HepG2 (cell line): Measurements from ENCODE around the gene NXPH4. TPM values are rescaled to one million over a fixed set of nuclear protein-coding genes. Genes with fewer than 3 reads are reported as not detected.

Experiments
- ATAC-seq: fragments of 200-7000 bp; cut with Tn5 transposase; 3 replicates; pipeline ENCODE4 v1.9.1; 2020; ENCODE audit warnings: mild to moderate bottlenecking, moderate library complexity
- BruUV-seq: library from RNA; stranded (reverse); fragments of 400-500 nt; replicated peaks from 2 replicates; lab custom pipeline; 2021; lab: Mats Ljungman, UMichigan
- CTCF ChIA-PET: fragments of 300-600 bp; formaldehyde crosslinking; extraction: SDS; loops from one replicate; lab custom pipeline; 2021; ENCODE audit warnings: low total read pairs, inconsistent platforms, low intra/inter-chr PET ratio; lab: Yijun Ruan, JAX
- POLR2A ChIA-PET: fragments of 350-600 bp; sonication (Branson Sonifier 250); formaldehyde crosslinking; loops from one replicate; lab custom pipeline; 2020; ENCODE audit warnings: antibody characterized with exemption, inconsistent platforms; lab: Yijun Ruan, JAX
- DNase-seq: peaks from one replicate; pipeline ENCODE4 v3.0.0-alpha.2; 2015; ENCODE audit warnings: low spot score
- FAIRE-seq: peaks from 3 replicates; lab custom pipeline; 2011; peaks lifted over from hg19 to GRCh38; lab: Jason Lieb, UNC
- H2AFZ ChIP-seq: one replicate; pipeline ENCODE4 v1.6.1; 2011; ENCODE audit warnings: low read length, inconsistent platforms
- H3K27ac ChIP-seq: fragments of 300-600 bp; 3 replicates; pipeline ENCODE4 v1.8.0; 2011; ENCODE audit warnings: mixed run types, mild to moderate bottlenecking, mixed read lengths, low read length, inconsistent platforms; ENCODE audit not compliant: insufficient read depth; ENCODE audit errors: extremely low read length
- H3K27me3 ChIP-seq, 2 experiments: fragments of 200-600 bp in 1 of 2; 2 replicates in 1 of 2; 3 replicates in 1 of 2; pipeline versions ENCODE4 v1.6.0 to v1.8.0; 2011; ENCODE audit warnings: low read length in 2 of 2, mild to moderate bottlenecking in 2 of 2, moderate library complexity in 2 of 2, inconsistent platforms in 1 of 2; ENCODE audit not compliant: insufficient read depth in 2 of 2, control insufficient read depth in 1 of 2
- H3K36me3 ChIP-seq, 2 experiments: fragments of 200-600 bp in 1 of 2; replicated peaks in 1 of 2; 2 replicates in 1 of 2; 3 replicates in 1 of 2; pipeline versions ENCODE4 v1.5.1 to v1.8.0; 2011; ENCODE audit warnings: low read length in 2 of 2, inconsistent platforms in 1 of 2; ENCODE audit not compliant: insufficient read depth in 2 of 2, control insufficient read depth in 1 of 2
- H3K4me1 ChIP-seq: 2 replicates; pipeline ENCODE4 v1.5.1; 2012; ENCODE audit warnings: low read length, inconsistent platforms; ENCODE audit not compliant: insufficient read depth
- H3K4me2 ChIP-seq: 2 replicates; pipeline ENCODE4 v1.6.0; 2011; ENCODE audit warnings: low read depth, low read length, inconsistent platforms
- H3K4me3 ChIP-seq, 3 experiments: fragments of 200-600 bp in 1 of 3; sonication (generic), shearing (Covaris generic) in 1 of 3; replicated peaks in 1 of 3; 2 replicates each; pipeline ENCODE4 v1.5.1; 2011 to 2016; ENCODE audit warnings: low read length in 3 of 3, inconsistent platforms in 2 of 3, low read depth in 2 of 3, mild to moderate bottlenecking in 2 of 3, control low read depth in 1 of 3, mixed read lengths in 1 of 3; ENCODE audit not compliant: insufficient read depth in 1 of 3
- H3K79me2 ChIP-seq: one replicate; pipeline ENCODE4 v1.6.1; 2011; ENCODE audit warnings: low read length, inconsistent platforms; ENCODE audit not compliant: insufficient read depth
- H3K9ac ChIP-seq: 2 replicates; pipeline ENCODE4 v1.6.0; 2011; ENCODE audit warnings: mild to moderate bottlenecking, low read depth, low read length, inconsistent platforms; ENCODE audit not compliant: insufficient read depth
- H3K9me3 ChIP-seq: 2 replicates; pipeline ENCODE4 v1.5.1; 2012; ENCODE audit warnings: mild to moderate bottlenecking, low read length
- H4K20me1 ChIP-seq: 2 replicates; pipeline ENCODE4 v1.6.0; 2011; ENCODE audit warnings: inconsistent platforms, mild to moderate bottlenecking, low read length, moderate library complexity; ENCODE audit not compliant: insufficient read depth
- KLF12 ChIP-seq: sonication (generic); formaldehyde crosslinking; IDR thresholded peaks from 2 replicates; pipeline ENCODE4 v1.4.0; 2020; ENCODE audit warnings: missing genetic modification reagents, borderline replicate concordance
- NR3C1 ChIP-seq: sonication (generic); formaldehyde crosslinking; IDR thresholded peaks from 2 replicates; pipeline ENCODE4 v1.4.0; 2020; ENCODE audit warnings: missing genetic modification reagents
- RAD51 ChIP-seq: fragments of 450-650 bp; IDR thresholded peaks from 2 replicates; pipeline ENCODE4 v1.6.1; 2016; ENCODE audit warnings: borderline replicate concordance
- RORA ChIP-seq: sonication (generic); formaldehyde crosslinking; IDR thresholded peaks from 2 replicates; pipeline ENCODE4 v1.5.0; 2020; ENCODE audit warnings: mild to moderate bottlenecking, missing genetic modification reagents, moderate library complexity
- SMAD1 ChIP-seq: sonication (generic); formaldehyde crosslinking; IDR thresholded peaks from 2 replicates; pipeline ENCODE4 v1.4.0; 2020; ENCODE audit warnings: missing genetic modification reagents, low read depth, mild to moderate bottlenecking, borderline replicate concordance
- ZNF296 ChIP-seq: sonication (generic); formaldehyde crosslinking; conservative IDR thresholded peaks from 2 replicates; pipeline ENCODE4 v1.5.0; 2020; ENCODE audit warnings: mild to moderate bottlenecking, missing genetic modification reagents
- ZNF432 ChIP-seq: sonication (generic); formaldehyde crosslinking; IDR thresholded peaks from 2 replicates; pipeline ENCODE4 v1.5.0; 2020; ENCODE audit warnings: missing genetic modification reagents, mild to moderate bottlenecking, borderline replicate concordance
- ZNF563 ChIP-seq: sonication (generic); formaldehyde crosslinking; IDR thresholded peaks from 2 replicates; pipeline ENCODE4 v1.8.0; 2022; ENCODE audit warnings: mild to moderate bottlenecking, moderate library complexity, missing genetic modification reagents
- ZNF576 ChIP-seq: sonication (generic); formaldehyde crosslinking; IDR thresholded peaks from 2 replicates; pipeline ENCODE4 v1.4.0; 2020; ENCODE audit warnings: mild to moderate bottlenecking, missing genetic modification reagents
- ZNF746 ChIP-seq: sonication (generic); formaldehyde crosslinking; IDR thresholded peaks from 2 replicates; pipeline ENCODE4 v1.8.0; 2022; ENCODE audit warnings: mild to moderate bottlenecking, missing genetic modification reagents
- ZNF792 ChIP-seq: IDR thresholded peaks from 2 replicates; pipeline ENCODE4 v1.6.1; 2016
- WGBS: methylation state at CpG from one replicate; pipeline ENCODE4 v1.1.6; 2017; ENCODE audit warnings: low lambda C conversion rate; 5-methylcytosine and 5-hydroxymethylcytosine counted together
- in situ Hi-C: cut with HindIII; loops from 2 replicates; pipeline ENCODE4 v1.10.0; 2017; ENCODE audit warnings: low pct_unique_long_range_greater_than_20kb; ENCODE audit not compliant: extremely low pct_ligation_motif_present
- intact Hi-C: fragments of 100-400 bp; cut with micrococcal nuclease; formaldehyde crosslinking; loops from one replicate; pipeline ENCODE4 v1.10.0; 2022; ENCODE audit not compliant: unreplicated experiment
- polyA plus RNA-seq, 8 experiments: library from polyadenylated mRNA; depleted of rRNA in 3 of 8; stranded (reverse) in 7 of 8; unstranded in 1 of 8; fragments of >200 nt; fragmentation: Illumina TruSeq in 4 of 8; extraction: Trizol in 4 of 8; gene quantifications; 2 replicates each; pipeline versions ENCODE4 v1.2.1 to v1.2.3, GENCODE V29; 2011 to 2016; ENCODE audit warnings: low read depth in 4 of 8, missing spikeins in 1 of 8, mixed read lengths in 1 of 8; ENCODE audit not compliant: insufficient read depth in 1 of 8
- total RNA-seq, 5 experiments: library from RNA; depleted of rRNA; stranded (reverse); fragments of >200 nt; fragmentation: Illumina TruSeq; extraction: Trizol; gene quantifications; 2 replicates each; pipeline ENCODE4 v1.2.3, GENCODE V29; 2016; ENCODE audit warnings: low read depth in 1 of 5
- TF ChIP-seq, protein P1 (sequence below): sonication (generic); formaldehyde crosslinking; conservative IDR thresholded peaks from 2 replicates; pipeline ENCODE4 v1.8.0; 2022; ENCODE audit warnings: low read depth, missing genetic modification reagents

NXPH4 gene
- total and polyA plus RNA-seq, 2 of the 13 experiments (the other 11 are each of a cell fraction or from before 2014, with no cell fraction given) = 0.13 TPM; not detected in 1

- 96% methylated on average over 5 of the region's 8 CpGs for WGBS
- intact Hi-C loops = no loop called here
- POLR2A ChIA-PET = interaction anchor here (1.2 to 2.9 kb wide), 2 partner anchors 42 to 61 kb away, joined by 5 to 8 read pairs; partner anchors contain the start of gene SHMT2
These were observed 28.5 kb upstream of the NXPH4 start for GRCh38 chr12:57188090-57188425.

More at GRCh38 chr12:57188090-57188425, 28.5 kb upstream of the NXPH4 start:
- CTCF ChIA-PET = no interaction called here
- TF ChIP-seq ZNF563 (CRISPR knock-in tag) = no peak
- TF ChIP-seq RORA (CRISPR knock-in tag) = no peak
- TF ChIP-seq, protein P1, sequence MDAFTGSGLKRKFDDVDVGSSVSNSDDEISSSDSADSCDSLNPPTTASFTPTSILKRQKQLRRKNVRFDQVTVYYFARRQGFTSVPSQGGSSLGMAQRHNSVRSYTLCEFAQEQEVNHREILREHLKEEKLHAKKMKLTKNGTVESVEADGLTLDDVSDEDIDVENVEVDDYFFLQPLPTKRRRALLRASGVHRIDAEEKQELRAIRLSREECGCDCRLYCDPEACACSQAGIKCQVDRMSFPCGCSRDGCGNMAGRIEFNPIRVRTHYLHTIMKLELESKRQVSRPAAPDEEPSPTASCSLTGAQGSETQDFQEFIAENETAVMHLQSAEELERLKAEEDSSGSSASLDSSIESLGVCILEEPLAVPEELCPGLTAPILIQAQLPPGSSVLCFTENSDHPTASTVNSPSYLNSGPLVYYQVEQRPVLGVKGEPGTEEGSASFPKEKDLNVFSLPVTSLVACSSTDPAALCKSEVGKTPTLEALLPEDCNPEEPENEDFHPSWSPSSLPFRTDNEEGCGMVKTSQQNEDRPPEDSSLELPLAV (CRISPR knock-in tag) = no peak
- TF ChIP-seq SMAD1 (CRISPR knock-in tag) = no peak
- TF ChIP-seq RAD51 = no peak
- TF ChIP-seq NR3C1 (CRISPR knock-in tag) = no peak
- TF ChIP-seq ZNF296 = no peak
- no peak for TF ChIP-seq ZNF792 (CRISPR knock-in tag)
- TF ChIP-seq ZNF576 (CRISPR knock-in tag) = no peak
- no peak for TF ChIP-seq KLF12
- no peak for TF ChIP-seq ZNF432
- TF ChIP-seq ZNF746 (CRISPR knock-in tag) = no peak
- in situ Hi-C loops = no loop called here
- Histone ChIP-seq H3K4me2 (no peak overlapping the region), H3K9ac (no peak overlapping the region), H2AFZ (no peak overlapping the region), H3K9me3 (no peaks in the 10 kb centered on the region), H3K4me1 (no peaks in the 10 kb centered on the region), H3K27ac (no peak overlapping the region), H3K27me3 (no peaks in the 10 kb centered on the region; a peak in 1 of 5 replicates), H4K20me1 (no peaks in the 10 kb centered on the region), H3K79me2 (no peaks in the 10 kb centered on the region), H3K4me3 (no peak overlapping the region), H3K36me3 (peaks cover 75 to 98% of the 10 kb centered on the region in 2 experiments)
- FAIRE-seq (no peak), ATAC-seq (no peak), DNase-seq (no peak)
- BruUV-seq = no TSS peak
